ENCODE results near the gene ARHGEF26.
"Not testable (repeated sequence)": the region's sequence is repeated elsewhere in the genome, so short reads cannot be mapped to it uniquely, and the experiment has no call there.

The ARHGEF26 gene

GRCh38 chr3:154120961-154121700 lies at the start of gene ARHGEF26:
ARHGEF26 (plus strand) TSS chr3:154121390; CDS start chr3:154121993, 603 bp downstream.
- DNase-seq, result peak; percentile 62

GRCh38 chr3:154074966-154075365 lies 46.2 kb upstream of the ARHGEF26 start:
- DNase-seq, result no peak

GRCh38 chr3:154078672-154079071 lies 42.5 kb upstream of the ARHGEF26 start:
- DNase-seq, result no peak

GRCh38 chr3:154081305-154081704 lies 39.9 kb upstream of the ARHGEF26 start:
- no peak for DNase-seq

GRCh38 chr3:154085071-154085470 lies 36.1 kb upstream of the ARHGEF26 start:
- DNase-seq, result no peak

GRCh38 chr3:154085799-154086198 lies 35.4 kb upstream of the ARHGEF26 start:
- no peak for DNase-seq

- no peak for DNase-seq
Observed at GRCh38 chr3:154086286-154086685, 34.9 kb upstream of the ARHGEF26 start.

- not testable (repeated sequence) for DNase-seq
Observed at GRCh38 chr3:154087756-154088480, 33.3 kb upstream of the ARHGEF26 start.

GRCh38 chr3:154089421-154090420 lies 31.5 kb upstream of the ARHGEF26 start:
- DNase-seq, result no peak

- DNase-seq, result no peak
Observed at GRCh38 chr3:154094051-154094450, 27.1 kb upstream of the ARHGEF26 start.

- DNase-seq, result no peak
Observed at GRCh38 chr3:154095832-154096421, 25.3 kb upstream of the ARHGEF26 start.

GRCh38 chr3:154098376-154098775 lies 22.8 kb upstream of the ARHGEF26 start:
- DNase-seq, result no peak

GRCh38 chr3:154100556-154100955 lies 20.6 kb upstream of the ARHGEF26 start:
- no peak for DNase-seq

GRCh38 chr3:154101250-154101649 lies 19.9 kb upstream of the ARHGEF26 start:
- no peak for DNase-seq

GRCh38 chr3:154102225-154102624 lies 19.0 kb upstream of the ARHGEF26 start:
- no peak for DNase-seq

GRCh38 chr3:154105218-154105975 lies 15.8 kb upstream of the ARHGEF26 start:
- DNase-seq, result no peak

GRCh38 chr3:154111365-154111935 lies 9.7 kb upstream of the ARHGEF26 start:
- no peak for DNase-seq

GRCh38 chr3:154112146-154112852 lies 8.9 kb upstream of the ARHGEF26 start:
- no peak for DNase-seq

- DNase-seq, result no peak
Observed at GRCh38 chr3:154113609-154114008, 7.6 kb upstream of the ARHGEF26 start.

GRCh38 chr3:154115332-154115731 lies 5.9 kb upstream of the ARHGEF26 start:
- DNase-seq, result no peak

GRCh38 chr3:154119951-154120350 lies 1.2 kb upstream of the ARHGEF26 start:
- no peak for DNase-seq
